GM21717 (cell line): ENCODE results near the gene COX19.

Source experiments
- ATAC-seq: cut with Tn5 transposase; IDR thresholded peaks from one replicate; pipeline ENCODE4 v1.9.1; 2021; ENCODE audit warnings: mild to moderate bottlenecking, moderate library complexity; ENCODE audit not compliant: unreplicated experiment

The COX19 gene

DNA sequence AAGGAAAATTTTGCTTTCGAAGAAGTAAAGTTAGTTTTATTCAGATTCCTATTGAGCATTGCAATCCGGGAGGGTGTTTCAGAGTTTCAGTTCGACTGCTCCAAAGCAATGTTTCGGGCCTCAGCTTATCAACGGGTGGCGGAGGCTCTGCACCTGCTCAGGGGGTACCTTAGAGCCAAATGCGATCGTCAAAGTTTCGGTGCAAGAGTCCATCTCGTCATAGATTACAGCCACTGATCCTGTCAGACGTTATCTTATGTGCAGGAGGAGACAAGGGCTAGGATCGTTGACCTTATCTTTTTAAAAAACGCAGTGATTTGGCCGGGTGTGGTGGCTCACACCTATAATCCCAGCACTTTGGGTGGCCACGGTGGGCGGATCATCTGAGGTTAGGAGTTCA lies 3.8 kb upstream of the COX19 start:
- no peak for ATAC-seq

DNA sequence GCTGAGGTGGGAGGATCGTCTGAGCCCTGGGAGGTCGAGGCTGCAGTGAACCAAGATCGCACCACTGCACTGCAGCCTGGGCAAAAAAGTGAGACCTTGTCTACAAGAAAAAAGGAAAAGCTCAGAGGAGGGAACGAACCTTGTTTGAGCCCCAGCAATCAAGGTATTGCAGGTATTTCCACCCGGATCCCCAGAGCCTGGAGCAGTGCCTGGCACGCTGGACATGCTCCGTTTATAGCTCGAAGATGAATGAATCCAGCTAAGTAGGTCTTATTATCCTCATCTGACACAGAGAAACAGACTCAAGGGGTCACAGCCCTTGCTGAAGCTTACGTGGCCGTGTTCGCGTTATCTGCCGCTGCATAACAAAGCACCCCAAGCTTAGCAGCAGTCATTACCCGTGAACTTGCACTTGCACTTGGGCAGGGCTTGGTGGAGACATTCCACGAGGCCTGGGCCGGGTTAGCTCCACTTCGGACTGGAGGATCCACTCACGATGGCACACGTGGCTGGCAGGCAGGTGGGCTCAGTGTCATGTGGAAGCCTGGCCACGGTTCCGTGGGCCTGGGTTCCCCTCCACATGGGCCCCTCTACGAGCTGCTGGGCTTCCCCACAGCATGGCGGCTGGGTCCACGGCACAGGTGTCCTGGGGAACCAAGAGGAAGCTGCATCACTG lies 3.2 kb upstream of the COX19 start:
- ATAC-seq = no peak

GRCh38 chr7:978049-978346 lies 2.6 kb upstream of the COX19 start:
- no peak for ATAC-seq

- ATAC-seq = no peak
Measured at GRCh38 chr7:977326-978048, 2.1 kb upstream of the COX19 start.

DNA sequence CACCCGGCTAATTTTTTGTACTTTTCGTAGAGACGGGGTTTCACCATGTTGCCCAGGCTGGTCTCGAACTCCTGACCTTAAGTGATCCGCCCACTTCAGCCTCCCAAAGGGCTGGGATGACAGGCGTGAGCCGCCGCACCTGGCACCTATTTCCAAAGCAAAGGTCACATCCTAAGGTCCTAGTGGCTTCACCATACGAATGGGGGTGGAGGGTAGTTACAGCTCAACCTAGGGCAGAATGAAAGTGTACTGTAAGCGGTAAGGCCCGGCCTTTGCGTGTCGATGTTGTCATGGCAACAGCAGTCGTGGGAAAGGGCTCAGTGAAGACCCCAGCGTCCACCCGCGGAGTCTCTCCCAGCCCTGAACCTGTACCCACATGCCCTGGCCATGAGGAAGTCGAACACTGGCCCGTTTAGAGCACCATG lies 1.6 kb upstream of the COX19 start:
- no peak for ATAC-seq

GRCh38 chr7:975702-976473 lies 539 bp upstream of the COX19 start:
- ATAC-seq = no peak

GRCh38 chr7:974172-974571 lies 1.2 kb downstream of the COX19 start:
- ATAC-seq = no peak

DNA sequence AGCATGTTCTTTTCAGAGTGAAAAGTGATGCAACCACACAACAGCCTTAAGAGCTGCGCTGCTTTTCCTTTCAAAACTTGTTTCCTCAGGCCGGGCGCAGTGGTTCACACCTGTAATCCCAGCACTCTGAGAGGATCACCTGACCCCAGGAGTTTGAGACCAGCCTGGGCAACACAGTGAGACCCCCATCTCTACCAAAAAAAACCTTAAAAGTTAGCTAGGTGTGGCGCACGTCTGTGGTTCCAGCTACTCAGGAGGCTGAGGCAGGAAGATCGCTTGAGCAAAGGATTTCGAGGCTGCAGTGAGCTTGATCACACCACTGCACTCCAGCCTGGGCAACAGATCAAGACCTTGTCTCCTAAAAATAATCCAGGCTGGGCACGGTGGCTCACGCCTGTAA lies 2.0 kb downstream of the COX19 start:
- ATAC-seq = no peak

DNA sequence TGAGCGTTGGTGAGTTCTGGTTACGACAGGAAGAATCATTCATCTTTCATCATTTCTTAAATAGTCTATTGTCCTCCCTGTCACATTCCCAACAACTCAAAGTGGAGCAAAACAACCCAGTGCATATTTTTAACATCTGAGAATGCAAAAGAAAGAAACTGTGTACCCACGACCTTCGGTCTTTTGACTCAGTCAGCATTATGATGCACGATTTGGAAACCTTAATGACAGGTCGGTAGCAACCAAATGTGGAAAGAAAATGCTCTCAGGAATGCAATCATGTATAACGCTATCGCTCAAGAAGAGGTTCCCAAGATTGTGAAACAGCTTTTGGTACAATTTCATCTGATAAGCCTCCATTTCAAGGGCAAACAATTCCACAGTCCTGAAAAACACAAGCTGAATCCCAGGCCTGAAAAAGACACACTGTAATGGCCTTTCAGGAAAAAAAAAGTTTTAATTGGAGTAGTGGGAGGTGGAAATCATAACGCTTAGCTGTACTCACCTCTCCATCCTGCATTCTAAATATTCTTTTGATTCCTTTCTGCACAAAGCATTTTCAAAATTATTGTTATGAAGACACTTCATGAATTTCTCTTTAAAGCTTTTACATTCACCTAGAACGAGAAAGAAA lies 2.6 kb downstream of the COX19 start:
- ATAC-seq = no peak

GRCh38 chr7:972110-972509 lies 3.2 kb downstream of the COX19 start:
- no peak for ATAC-seq

GRCh38 chr7:970744-971143 lies 4.6 kb downstream of the COX19 start:
- no peak for ATAC-seq

- ATAC-seq = no peak
Measured at GRCh38 chr7:969403-969802, 5.9 kb downstream of the COX19 start.

DNA sequence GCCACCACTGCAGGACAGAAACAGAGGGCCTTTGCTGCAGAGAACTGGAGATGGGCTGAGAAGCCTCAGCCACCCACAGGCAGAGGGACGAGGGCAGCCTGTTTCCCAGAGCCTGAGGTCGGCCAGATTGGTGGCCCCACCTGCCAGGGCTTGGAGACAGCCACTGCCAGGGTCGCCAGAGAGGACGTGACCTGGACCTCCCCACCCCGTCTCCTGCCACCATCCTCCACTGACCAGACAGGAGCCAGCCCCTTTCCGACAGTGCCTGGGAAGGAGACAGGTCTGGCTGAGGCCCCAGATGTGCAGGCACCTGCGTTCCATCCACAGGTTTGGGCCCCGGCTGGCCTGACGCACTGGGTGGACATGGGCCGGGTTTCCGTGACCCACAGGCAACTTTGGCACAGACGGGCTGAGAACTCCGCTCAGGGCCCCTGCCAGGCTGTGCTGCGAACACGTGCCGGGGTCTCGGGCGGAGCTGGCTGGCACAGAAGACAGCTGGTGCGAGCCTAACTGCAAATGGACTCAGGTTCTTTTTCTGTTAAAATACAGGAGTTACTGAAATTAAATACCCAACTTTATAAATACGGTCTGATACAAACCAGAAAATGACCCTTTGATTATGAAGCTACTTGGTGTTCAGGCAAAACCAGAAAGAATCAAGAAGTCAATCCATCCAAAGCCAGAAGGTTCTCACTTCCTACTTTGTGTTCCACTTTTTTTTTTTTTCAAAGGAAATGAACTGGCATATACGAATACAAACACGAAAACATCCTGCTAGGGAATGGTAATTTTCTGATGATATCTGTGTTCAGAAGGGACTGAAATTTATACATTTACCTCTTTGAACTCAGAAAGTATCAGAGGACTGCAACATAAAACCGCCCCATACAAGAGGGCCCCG lies 6.9 kb downstream of the COX19 start:
- no peak for ATAC-seq

- no peak for ATAC-seq
Measured at GRCh38 chr7:967361-968082, 7.8 kb downstream of the COX19 start.

DNA sequence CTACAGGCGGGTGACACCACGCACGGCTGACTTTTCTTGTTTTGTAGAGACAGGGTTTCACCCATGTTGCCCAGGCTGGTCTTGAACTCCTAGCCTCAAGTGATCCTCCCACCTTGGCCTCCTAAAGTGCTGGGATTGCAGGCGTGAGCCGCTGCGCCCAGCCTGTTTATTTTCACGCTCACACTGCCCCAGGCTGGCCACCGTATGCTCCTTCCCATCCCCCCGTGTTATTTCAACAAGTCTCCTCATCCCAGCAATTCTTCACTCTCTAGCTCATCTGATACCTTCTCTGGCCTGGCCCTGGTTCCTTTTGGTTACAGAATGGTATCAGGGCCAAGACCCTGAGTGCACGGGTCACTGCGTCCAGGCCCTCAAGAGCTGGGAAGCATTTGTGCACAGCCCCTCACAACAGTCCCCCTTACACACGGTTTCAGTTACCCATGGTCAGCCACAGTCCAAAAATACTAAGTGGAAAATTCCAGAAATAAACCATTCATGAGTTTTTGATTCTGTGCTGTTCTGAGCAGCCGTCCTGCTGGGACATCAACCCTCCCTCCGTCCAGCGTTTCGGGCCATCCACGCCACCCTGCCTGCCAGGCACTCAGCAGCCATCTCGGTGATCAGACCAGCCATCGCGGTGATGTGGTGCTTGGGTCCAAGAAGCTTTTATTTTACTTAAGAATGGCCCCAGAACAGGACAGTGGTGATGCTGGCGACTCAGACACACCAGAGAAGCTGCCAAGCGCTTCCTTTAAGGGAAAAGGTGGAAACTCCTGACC lies 8.9 kb downstream of the COX19 start:
- ATAC-seq = no peak

DNA sequence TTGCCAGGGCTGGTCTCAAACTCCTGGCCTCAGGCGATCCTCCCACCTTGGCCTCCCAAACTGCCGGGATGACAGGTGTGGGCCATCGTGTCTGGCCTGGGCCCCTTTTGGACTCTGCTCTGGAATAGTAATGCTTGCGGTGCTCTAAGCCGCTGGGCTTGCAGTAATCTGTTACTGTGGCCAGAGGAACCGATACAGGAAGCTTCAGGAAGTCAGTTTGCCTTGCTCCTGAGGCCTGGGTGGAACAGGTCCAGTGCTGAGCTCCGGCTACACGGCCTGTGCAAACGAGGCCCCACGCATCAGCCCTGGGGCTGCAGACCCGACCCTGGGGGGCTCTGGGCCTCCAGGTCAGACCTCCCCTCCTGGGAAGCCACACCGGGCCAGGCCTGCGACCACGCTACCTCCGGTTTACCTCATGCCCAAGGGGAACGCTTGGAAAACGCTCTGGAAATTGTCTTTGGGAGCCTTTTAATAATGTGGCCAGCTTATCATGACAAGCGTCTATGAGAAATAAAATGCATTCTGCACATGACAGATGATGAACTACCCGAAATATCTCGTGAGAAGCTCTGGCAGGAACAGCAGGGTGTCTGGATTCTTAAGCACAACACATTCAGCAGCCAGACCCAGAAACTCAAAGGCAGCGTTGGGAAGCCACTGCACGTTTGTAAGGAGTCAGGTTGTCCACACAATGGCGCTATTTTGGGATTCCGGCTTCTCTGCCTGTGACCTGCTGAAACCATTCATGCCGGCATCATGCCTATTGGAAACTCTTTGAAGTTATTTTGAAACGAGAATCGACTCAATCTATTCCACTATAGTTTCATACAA lies 10.7 kb downstream of the COX19 start:
- no peak for ATAC-seq

DNA sequence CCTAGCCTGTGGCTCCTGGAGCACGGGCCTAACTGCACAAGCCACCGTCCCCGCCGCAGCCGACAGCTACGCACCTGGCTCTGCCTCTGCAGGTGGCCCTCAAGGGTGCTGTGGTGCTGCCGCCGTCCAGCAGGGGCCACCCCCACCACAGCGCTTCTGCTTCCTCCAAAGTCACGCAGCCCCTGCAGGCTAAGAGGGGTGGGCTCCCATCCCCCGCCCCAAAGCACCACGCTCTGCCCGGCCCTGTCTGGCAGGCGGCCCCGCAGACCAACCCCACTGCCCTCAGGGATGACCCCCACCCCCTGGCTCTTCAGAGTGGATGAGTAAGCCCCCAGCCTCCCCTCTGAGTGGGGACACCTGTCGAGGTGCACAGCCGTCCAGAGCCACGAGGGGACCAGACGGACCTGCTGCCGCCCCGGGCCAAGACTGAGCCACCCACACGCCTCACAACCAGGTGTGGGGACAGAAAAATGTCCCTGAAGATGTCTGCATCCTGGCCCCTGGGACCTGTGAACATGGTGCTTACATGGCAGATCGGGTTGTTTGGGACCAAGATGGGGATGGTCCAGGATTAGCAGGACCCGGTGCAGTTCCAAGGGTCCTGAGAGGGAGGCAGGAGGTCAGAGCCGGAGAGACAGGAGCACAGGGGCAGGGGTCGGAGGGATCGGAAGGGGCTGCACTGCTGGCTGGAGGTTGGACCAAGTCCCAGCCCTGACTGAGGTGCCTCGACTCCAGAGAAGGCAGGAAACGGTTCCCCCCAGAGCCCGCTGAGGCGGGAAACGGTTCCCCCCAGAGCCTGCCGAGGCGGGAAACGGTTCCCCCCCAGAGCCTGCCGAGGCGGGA lies 11.9 kb downstream of the COX19 start:
- no peak for ATAC-seq
